NCI-H510A treated with DMSO at 0.1 percent for 48 hours (cell line): ENCODE measurements around the gene MEDAG.

Experiments used
- DNase-seq: peaks from one replicate; lab custom pipeline; 2025; lab: John Stamatoyannopoulos, UW

MEDAG gene

DNA sequence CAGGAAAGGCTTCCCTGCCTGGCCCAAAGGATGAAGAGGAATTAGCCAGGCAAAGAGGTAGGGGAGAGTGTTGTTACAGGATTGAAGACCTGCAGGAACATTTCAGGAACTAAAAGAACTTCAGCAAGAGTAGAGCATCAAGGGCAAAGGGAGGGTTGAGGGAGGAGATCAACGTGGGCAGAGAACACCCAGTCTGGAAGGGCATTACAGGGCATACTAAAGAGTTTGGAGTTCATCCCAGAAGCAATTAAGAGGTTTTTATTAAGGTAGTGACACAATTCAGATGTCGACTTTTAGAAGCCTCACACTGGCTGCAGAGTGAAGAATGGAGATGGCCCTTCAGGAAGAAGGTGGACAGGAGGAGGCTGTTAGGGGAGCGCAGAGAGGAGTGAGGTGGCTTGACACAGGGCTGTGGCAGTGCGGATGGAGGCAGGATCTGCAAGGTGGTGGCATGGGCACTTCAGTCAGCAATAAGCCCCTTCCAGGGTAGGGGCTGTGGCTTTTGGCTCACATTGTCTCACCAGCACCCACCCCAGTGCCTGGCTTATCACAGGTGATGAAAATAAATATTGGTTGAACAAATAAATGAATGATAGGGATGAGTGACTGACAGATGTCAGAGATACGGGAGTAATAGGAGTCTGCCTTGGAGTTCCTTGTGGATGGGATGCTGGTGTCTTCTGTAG is 51.3 kb downstream of the MEDAG start:
- DNase-seq: no peak

DNA sequence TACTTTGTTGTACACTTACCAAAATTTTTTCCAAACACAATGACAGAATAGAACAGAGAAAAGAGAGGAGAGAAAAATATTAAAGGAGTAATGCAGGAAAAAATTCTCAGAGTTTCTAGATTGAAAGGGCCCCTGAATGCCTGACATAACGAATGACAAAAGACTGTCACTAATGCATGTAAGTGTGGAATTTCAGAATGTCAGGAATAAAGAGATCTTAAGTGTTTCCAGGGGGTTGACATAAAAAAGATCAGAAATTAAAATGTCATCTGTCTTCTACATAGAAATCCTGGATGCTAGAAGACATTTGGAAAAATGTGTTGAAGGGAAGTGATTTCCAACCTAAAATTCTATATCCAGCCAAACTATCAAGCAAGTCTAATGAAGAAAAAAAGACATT is 53.6 kb downstream of the MEDAG start:
- no peak for DNase-seq

GRCh38 chr13:30963791-30964190 is 57.7 kb downstream of the MEDAG start:
- DNase-seq: peak; percentile 16

GRCh38 chr13:30965380-30965779 is 59.3 kb downstream of the MEDAG start:
- DNase-seq: no peak

DNA sequence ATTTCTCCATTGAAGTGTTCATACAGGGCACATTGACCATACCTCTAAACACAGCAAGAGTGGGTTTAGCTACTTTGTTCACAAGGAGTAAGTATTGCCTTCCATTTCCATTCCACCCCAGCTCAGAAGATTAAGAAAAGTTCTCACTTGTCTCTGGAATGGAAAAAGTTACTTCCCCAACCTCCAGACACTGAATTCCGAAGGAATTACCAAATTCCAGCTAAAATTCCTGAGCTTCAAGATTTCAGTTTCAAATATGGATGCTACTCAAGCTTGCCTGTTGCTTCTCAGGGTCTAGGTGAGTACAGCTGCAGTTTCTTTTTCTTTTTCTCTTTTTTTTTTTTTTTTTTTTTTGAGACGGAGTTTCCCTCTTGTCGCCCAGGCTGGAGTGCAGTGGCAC is 60.0 kb downstream of the MEDAG start:
- DNase-seq: no peak

DNA sequence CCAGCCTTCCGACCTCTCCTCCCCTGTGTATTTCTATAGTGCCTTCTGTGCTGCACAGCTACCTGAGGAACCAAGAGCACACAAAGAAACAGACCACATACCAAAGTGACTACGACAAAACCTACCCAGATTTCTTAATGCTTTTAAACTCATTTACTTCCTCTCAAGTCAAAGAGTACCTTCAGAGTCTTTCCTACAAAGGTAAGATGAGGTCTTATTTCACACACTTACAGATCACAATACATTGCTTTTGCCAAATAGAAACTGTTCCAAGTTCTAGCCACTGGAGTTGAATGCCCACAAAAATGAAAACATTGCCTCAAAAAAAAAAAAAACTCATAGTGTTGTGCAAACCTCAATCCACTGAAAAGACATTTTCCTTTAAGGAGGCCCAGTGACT is 62.8 kb downstream of the MEDAG start:
- no peak for DNase-seq

- no peak for DNase-seq
Observed at GRCh38 chr13:30971575-30971974, 65.5 kb downstream of the MEDAG start.

GRCh38 chr13:30972888-30973377 is 66.9 kb downstream of the MEDAG start:
- DNase-seq: peak; percentile 2

GRCh38 chr13:30974350-30974749 is 68.3 kb downstream of the MEDAG start:
- no peak for DNase-seq
